GM23338 (cell line): ENCODE data around the gene TMEM14B. TPM values are rescaled to one million over a fixed set of nuclear protein-coding genes. Genes with fewer than 3 reads are reported as not detected.
"Not testable (repeated sequence)": the region's sequence is repeated elsewhere in the genome, so short reads cannot be mapped to it uniquely, and the experiment has no call there.

Experiments used
- ATAC-seq: fragments of 200-7000 bp; cut with Tn5 transposase; 3 replicates; pipeline ENCODE4 v1.9.1; 2020
- DNase-seq: peaks from one replicate; pipeline ENCODE4 v3.0.0-alpha.2; 2015; ENCODE audit warnings: low spot score
- H2AFZ ChIP-seq: fragments of 200-600 bp; sonication (generic); 2 replicates; pipeline ENCODE4 v1.8.0; 2016; ENCODE audit warnings: antibody characterized with exemption, mild to moderate bottlenecking, moderate library complexity
- H3F3A ChIP-seq: fragments of 200-600 bp; sonication (generic); replicated peaks from 2 replicates; pipeline ENCODE4 v1.8.0; 2017; ENCODE audit warnings: antibody characterized with exemption, mixed run types, low read depth
- H3K27ac ChIP-seq: fragments of 200-600 bp; sonication (generic); 2 replicates; pipeline ENCODE4 v1.6.1; 2016; ENCODE audit warnings: low read depth
- H3K27me3 ChIP-seq: fragments of 200-600 bp; sonication (generic); 2 replicates; pipeline ENCODE4 v1.8.0; 2016; ENCODE audit warnings: mild to moderate bottlenecking, mixed run types, moderate library complexity; ENCODE audit not compliant: insufficient read depth
- H3K36me3 ChIP-seq: fragments of 200-600 bp; sonication (generic); 2 replicates; pipeline ENCODE4 v1.8.0; 2016; ENCODE audit warnings: mild to moderate bottlenecking; ENCODE audit not compliant: insufficient read depth
- H3K4me1 ChIP-seq: fragments of 200-600 bp; sonication (generic); 2 replicates; pipeline ENCODE4 v1.8.0; 2016; ENCODE audit warnings: mild to moderate bottlenecking, moderate library complexity; ENCODE audit not compliant: insufficient read depth
- H3K4me2 ChIP-seq: fragments of 200-600 bp; sonication (generic); 2 replicates; pipeline ENCODE4 v1.7.1; 2017; ENCODE audit warnings: mixed run types
- H3K4me3 ChIP-seq: fragments of 200-600 bp; sonication (generic); 2 replicates; pipeline ENCODE4 v1.6.1; 2016; ENCODE audit warnings: mixed run types
- H3K79me2 ChIP-seq: fragments of 200-600 bp; sonication (generic); replicated peaks from 2 replicates; pipeline ENCODE4 v1.8.0; 2017; ENCODE audit warnings: mild to moderate bottlenecking; ENCODE audit not compliant: insufficient read depth
- H3K9me2 ChIP-seq: fragments of 200-600 bp; sonication (generic); 2 replicates; pipeline ENCODE4 v1.8.0; 2017; ENCODE audit not compliant: insufficient read depth
- H4K20me1 ChIP-seq: fragments of 200-600 bp; sonication (generic); replicated peaks from 2 replicates; pipeline ENCODE4 v1.8.0; 2017; ENCODE audit warnings: mild to moderate bottlenecking; ENCODE audit not compliant: insufficient read depth
- H3K27ac Mint-ChIP-seq: 2 replicates; pipeline ENCODE4 v1.8.0; 2020; ENCODE audit warnings: inconsistent platforms, mild to moderate bottlenecking, moderate library complexity, mixed read lengths
- H3K27me3 Mint-ChIP-seq: 3 replicates; pipeline ENCODE4 v1.8.0; 2022; ENCODE audit warnings: low read depth, mild to moderate bottlenecking, moderate library complexity, mixed read lengths, inconsistent platforms; ENCODE audit not compliant: insufficient read depth, poor library complexity
- H3K36me3 Mint-ChIP-seq: 3 replicates; pipeline ENCODE4 v1.8.0; 2021; ENCODE audit warnings: low read depth, mild to moderate bottlenecking, inconsistent platforms, moderate library complexity, mixed read lengths
- H3K4me1 Mint-ChIP-seq: 3 replicates; pipeline ENCODE4 v1.8.0; 2020; ENCODE audit warnings: mild to moderate bottlenecking, inconsistent platforms, mixed read lengths
- H3K4me3 Mint-ChIP-seq: 3 replicates; pipeline ENCODE4 v1.8.0; 2021; ENCODE audit warnings: moderate library complexity, mild to moderate bottlenecking, inconsistent platforms, mixed read lengths
- H3K9me3 Mint-ChIP-seq: 3 replicates; pipeline ENCODE4 v1.8.0; 2020; ENCODE audit warnings: moderate library complexity, mild to moderate bottlenecking, inconsistent platforms, mixed read lengths
- CREB1 ChIP-seq: fragments of 250-450 bp; sonication (Bioruptor Pico); IDR thresholded peaks from 2 replicates; pipeline ENCODE4 v1.5.0; 2020; ENCODE audit warnings: low read depth, mild to moderate bottlenecking, moderate library complexity
- EZH2phosphoT487 ChIP-seq: fragments of 200-600 bp; sonication (generic); IDR thresholded peaks from one replicate; pipeline ENCODE4 v1.8.1; 2018; ENCODE audit warnings: antibody characterized with exemption; ENCODE audit not compliant: unreplicated experiment
- NANOG ChIP-seq: IDR thresholded peaks from 2 replicates; pipeline ENCODE4 v1.6.1; 2016; ENCODE audit warnings: antibody characterized with exemption, borderline replicate concordance
- POLR2AphosphoS5 ChIP-seq: IDR thresholded peaks from 2 replicates; pipeline ENCODE4 v1.6.1; 2016; ENCODE audit warnings: antibody characterized with exemption, low read depth
- STAT1 ChIP-seq: IDR thresholded peaks from one replicate; pipeline ENCODE4 v1.6.1; 2016; ENCODE audit warnings: antibody characterized with exemption; ENCODE audit not compliant: unreplicated experiment
- ZNF331 ChIP-seq: fragments of 250-450 bp; sonication (Bioruptor Pico); IDR thresholded peaks from 2 replicates; pipeline ENCODE4 v1.5.0; 2020; ENCODE audit warnings: low read depth, mild to moderate bottlenecking, moderate library complexity
- polyA plus RNA-seq: library from polyadenylated mRNA; unstranded; fragments of >200 nt; fragmentation: Nextera tagmentation; extraction: Ambion mirVana; gene quantifications from 2 replicates; pipeline ENCODE4 v1.2.1, GENCODE V29; 2016
- total RNA-seq: library from RNA; depleted of rRNA; stranded (reverse); fragments of >200 nt; shearing (Covaris generic); gene quantifications from 2 replicates; pipeline ENCODE4 v1.2.3, GENCODE V29; 2014
- TF ChIP-seq, protein P1 (sequence below): IDR thresholded peaks from 2 replicates; pipeline ENCODE4 v1.6.1; 2016; ENCODE audit warnings: antibody characterized with exemption
- TF ChIP-seq, protein P2 (sequence below), 2 experiments: fragments of 200-600 bp in 1 of 2; sonication (generic) in 1 of 2; conservative IDR thresholded peaks; 2 replicates each; pipeline versions ENCODE4 v1.5.1 to v1.6.1; 2016 to 2017; ENCODE audit warnings: antibody characterized with exemption in 2 of 2, low read depth in 2 of 2, mild to moderate bottlenecking in 2 of 2, moderate library complexity in 1 of 2

The TMEM14B gene
- total and polyA plus RNA-seq, 2 experiments from 2014 or later: 104 to 210 TPM

DNA sequence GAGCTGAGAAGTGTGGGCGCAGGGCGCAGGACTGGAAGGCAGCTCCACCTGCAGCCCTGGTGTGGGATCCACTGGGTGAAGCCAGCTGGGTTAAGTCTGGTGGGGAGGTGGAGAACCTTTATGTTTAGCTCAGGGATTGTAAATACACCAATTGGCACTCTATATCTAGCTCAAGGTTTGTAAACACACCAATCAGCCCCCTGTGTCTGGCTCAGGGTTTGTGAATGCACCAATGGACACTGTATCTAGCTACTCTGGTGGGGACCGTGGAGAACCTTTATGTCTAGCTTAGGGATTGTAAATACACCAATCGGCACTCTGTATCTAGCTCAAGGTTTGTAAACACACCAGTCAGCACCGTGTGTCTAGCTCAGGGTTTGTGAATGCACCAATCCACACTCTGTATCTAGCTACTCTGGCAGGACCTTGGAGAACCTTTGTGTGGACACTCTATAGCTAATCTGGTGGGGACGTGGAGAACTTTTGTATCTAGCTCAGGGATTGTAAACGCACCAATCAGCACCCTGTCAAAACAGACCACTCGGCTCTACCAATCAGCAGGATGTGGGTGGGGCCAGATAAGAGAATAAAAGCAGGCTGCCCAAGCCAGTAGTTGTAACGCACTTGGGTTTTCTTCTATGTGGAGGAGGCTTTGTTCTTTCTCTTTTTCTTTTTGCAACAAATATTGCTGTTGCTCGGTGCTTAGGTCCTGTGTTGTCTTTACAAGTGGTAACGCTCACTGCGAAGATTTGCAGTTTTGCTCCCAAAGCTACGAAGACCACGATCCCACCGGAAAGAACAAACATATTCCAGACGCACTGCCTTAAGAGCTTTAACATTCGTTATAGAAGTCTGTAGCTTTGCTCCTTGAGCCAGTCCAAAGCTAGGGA, 26.4 kb upstream of the TMEM14B start:
- H3K27ac Mint-ChIP-seq: peak overlapping the region; percentile 34; the same call in 1 of the 2 replicates
- H2AFZ ChIP-seq, H3K27ac ChIP-seq: not testable (repeated sequence)

DNA sequence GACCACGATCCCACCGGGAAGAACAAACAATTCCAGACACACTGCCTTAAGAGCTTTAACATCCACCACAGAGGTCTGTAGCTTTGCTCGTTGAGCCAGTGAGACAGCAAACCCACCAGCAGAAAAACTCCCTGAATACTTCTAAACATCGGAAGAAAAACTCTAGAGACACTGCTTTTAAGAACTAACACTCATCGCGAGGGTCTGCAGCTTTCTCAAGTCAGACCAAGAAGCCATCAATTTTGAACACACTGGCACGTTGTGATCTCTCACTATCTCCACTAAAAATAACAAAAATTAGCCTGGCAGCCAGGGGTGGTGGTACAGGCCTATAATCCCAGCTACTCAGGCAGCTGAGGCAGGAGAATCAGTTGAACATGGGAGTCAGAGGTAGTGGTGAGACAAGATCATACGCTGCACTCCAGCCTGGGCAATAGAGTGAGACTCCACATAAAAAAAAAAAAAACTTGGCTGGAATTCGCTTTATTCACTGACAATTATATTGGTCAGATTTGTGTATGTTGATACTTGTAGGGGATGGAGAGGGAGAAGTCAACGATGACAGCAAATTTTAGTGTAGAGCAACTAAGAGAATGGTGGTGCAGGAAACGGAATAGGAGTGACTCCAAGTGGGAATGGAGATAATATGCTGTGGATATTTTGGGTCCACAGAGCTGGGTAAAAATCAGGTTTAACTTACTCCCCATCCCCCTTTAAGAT, 25.6 kb upstream of the TMEM14B start:
- Histone ChIP-seq H3K4me3 (peak overlapping the region; percentile 71), H3F3A (peaks cover 23% of the 10 kb centered on the region), H3K9me2 (no peaks in the 10 kb centered on the region), H4K20me1 (no peaks in the 10 kb centered on the region), H2AFZ (peak overlapping the region; percentile 92; the same call in 1 of the 2 replicates), H3K4me1 (peaks cover 19% of the 10 kb centered on the region), H3K79me2 (peaks cover 29% of the 10 kb centered on the region), H3K36me3 (peaks cover 5% of the 10 kb centered on the region; the same call in 1 of the 2 replicates), H3K27me3 (no peaks in the 10 kb centered on the region), H3K4me2 (peak overlapping the region; percentile 85), H3K27ac (peak overlapping the region; percentile 100)
- H3K27ac Mint-ChIP-seq: peak overlapping the region; percentile 98
- no peak for DNase-seq
- TF ChIP-seq, protein P1, sequence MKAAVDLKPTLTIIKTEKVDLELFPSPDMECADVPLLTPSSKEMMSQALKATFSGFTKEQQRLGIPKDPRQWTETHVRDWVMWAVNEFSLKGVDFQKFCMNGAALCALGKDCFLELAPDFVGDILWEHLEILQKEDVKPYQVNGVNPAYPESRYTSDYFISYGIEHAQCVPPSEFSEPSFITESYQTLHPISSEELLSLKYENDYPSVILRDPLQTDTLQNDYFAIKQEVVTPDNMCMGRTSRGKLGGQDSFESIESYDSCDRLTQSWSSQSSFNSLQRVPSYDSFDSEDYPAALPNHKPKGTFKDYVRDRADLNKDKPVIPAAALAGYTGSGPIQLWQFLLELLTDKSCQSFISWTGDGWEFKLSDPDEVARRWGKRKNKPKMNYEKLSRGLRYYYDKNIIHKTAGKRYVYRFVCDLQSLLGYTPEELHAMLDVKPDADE: no peak
- TF ChIP-seq, protein P2, sequence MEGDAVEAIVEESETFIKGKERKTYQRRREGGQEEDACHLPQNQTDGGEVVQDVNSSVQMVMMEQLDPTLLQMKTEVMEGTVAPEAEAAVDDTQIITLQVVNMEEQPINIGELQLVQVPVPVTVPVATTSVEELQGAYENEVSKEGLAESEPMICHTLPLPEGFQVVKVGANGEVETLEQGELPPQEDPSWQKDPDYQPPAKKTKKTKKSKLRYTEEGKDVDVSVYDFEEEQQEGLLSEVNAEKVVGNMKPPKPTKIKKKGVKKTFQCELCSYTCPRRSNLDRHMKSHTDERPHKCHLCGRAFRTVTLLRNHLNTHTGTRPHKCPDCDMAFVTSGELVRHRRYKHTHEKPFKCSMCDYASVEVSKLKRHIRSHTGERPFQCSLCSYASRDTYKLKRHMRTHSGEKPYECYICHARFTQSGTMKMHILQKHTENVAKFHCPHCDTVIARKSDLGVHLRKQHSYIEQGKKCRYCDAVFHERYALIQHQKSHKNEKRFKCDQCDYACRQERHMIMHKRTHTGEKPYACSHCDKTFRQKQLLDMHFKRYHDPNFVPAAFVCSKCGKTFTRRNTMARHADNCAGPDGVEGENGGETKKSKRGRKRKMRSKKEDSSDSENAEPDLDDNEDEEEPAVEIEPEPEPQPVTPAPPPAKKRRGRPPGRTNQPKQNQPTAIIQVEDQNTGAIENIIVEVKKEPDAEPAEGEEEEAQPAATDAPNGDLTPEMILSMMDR (conservative IDR thresholded peaks at IDR 0.05; ENCODE audit: low read depth in 2 of 2): no peak
- TF ChIP-seq STAT1: no peak
- no peak for TF ChIP-seq CREB1 (CRISPR knock-in tag)
- no peak for TF ChIP-seq POLR2AphosphoS5
- TF ChIP-seq ZNF331 (CRISPR knock-in tag): no peak
- no peak for TF ChIP-seq EZH2phosphoT487
- no peak for TF ChIP-seq NANOG
- peaks cover 26% of the 10 kb centered on the region for H3K4me1 Mint-ChIP-seq
- peaks cover 52% of the 10 kb centered on the region for H3K36me3 Mint-ChIP-seq
- peaks cover 34% of the 10 kb centered on the region for H3K9me3 Mint-ChIP-seq
- peaks cover 13% of the 10 kb centered on the region for H3K27me3 Mint-ChIP-seq
- no peak for ATAC-seq
- peak overlapping the region; percentile 96 for H3K4me3 Mint-ChIP-seq

More for the DNA sequence above, 26.4 kb upstream of the TMEM14B start:
- peaks cover 45% of the 10 kb centered on the region for H3K36me3 Mint-ChIP-seq
- H3K4me1 Mint-ChIP-seq: peaks cover 26% of the 10 kb centered on the region
- peak overlapping the region; percentile 96; the same call in 2 of the 3 replicates for H3K4me3 Mint-ChIP-seq
- TF ChIP-seq, protein P2 (conservative IDR thresholded peaks at IDR 0.05; ENCODE audit: low read depth in 2 of 2): peak in 1 of 2 experiments; percentile 12; a peak in 1 of 4 replicates
- H3K27me3 ChIP-seq, H3K9me2 ChIP-seq, H3K4me3 ChIP-seq, H3K36me3 ChIP-seq, ATAC-seq, H4K20me1 ChIP-seq, DNase-seq, H3K4me2 ChIP-seq: not testable (repeated sequence)
- peaks cover 13% of the 10 kb centered on the region for H3K27me3 Mint-ChIP-seq
- peaks cover 19% of the 10 kb centered on the region for H3K4me1 ChIP-seq
- H3K9me3 Mint-ChIP-seq: peaks cover 34% of the 10 kb centered on the region
- peaks cover 23% of the 10 kb centered on the region for H3F3A ChIP-seq
- peaks cover 23% of the 10 kb centered on the region for H3K79me2 ChIP-seq
